AML-193 (cell line): ENCODE data around the gene DRGX.

ENCODE experiments used
- DNase-seq, 2 experiments: peaks; one replicate each; lab custom pipeline; 2025; lab: John Stamatoyannopoulos, UW

The DRGX gene

GRCh38 chr10:49382226-49382625, 13.7 kb downstream of the DRGX start:
- DNase-seq = no peak

GRCh38 chr10:49381111-49381900, 14.6 kb downstream of the DRGX start:
- DNase-seq = no peak

- DNase-seq = no peak
Observed at GRCh38 chr10:49379596-49380410, 16.1 kb downstream of the DRGX start.

- no peak for DNase-seq
Observed at GRCh38 chr10:49377256-49377655, 18.6 kb downstream of the DRGX start.

GRCh38 chr10:49375611-49376010, 20.3 kb downstream of the DRGX start:
- no peak for DNase-seq

- no peak for DNase-seq
Observed at GRCh38 chr10:49374740-49375139, 21.1 kb downstream of the DRGX start.

- DNase-seq = no peak
Observed at GRCh38 chr10:49373361-49373760, 22.5 kb downstream of the DRGX start.

GRCh38 chr10:49371967-49372366, 23.9 kb downstream of the DRGX start:
- no peak for DNase-seq

GRCh38 chr10:49370326-49371100, 25.4 kb downstream of the DRGX start:
- no peak for DNase-seq

GRCh38 chr10:49369216-49370162, 26.4 kb downstream of the DRGX start:
- DNase-seq = no peak

GRCh38 chr10:49368256-49368655, 27.6 kb downstream of the DRGX start:
- DNase-seq = no peak

- no peak for DNase-seq
Observed at GRCh38 chr10:49367600-49367999, 28.3 kb downstream of the DRGX start.

GRCh38 chr10:49366460-49366859, 29.4 kb downstream of the DRGX start:
- DNase-seq = no peak

GRCh38 chr10:49365675-49366415, 30.0 kb downstream of the DRGX start:
- DNase-seq = no peak

- DNase-seq = no peak
Observed at GRCh38 chr10:49365275-49365674, 30.6 kb downstream of the DRGX start.

- DNase-seq = no peak
Observed at GRCh38 chr10:49364747-49365146, 31.1 kb downstream of the DRGX start.

- no peak for DNase-seq
Observed at GRCh38 chr10:49364051-49364450, 31.8 kb downstream of the DRGX start.

- DNase-seq = no peak
Observed at GRCh38 chr10:49363309-49364031, 32.4 kb downstream of the DRGX start.

- no peak for DNase-seq
Observed at GRCh38 chr10:49362596-49363260, 33.2 kb downstream of the DRGX start.
